HCT116 (cell line): ENCODE data around the gene SSTR3. TPM values are rescaled to one million over a fixed set of nuclear protein-coding genes. Genes with fewer than 3 reads are reported as not detected.

Source experiments
- ATAC-seq: fragments of 200-7000 bp; cut with Tn5 transposase; 2 replicates; pipeline ENCODE4 v1.9.1; 2020; ENCODE audit warnings: mild to moderate bottlenecking, moderate library complexity
- BruUV-seq: library from RNA; stranded (reverse); fragments of 400-500 nt; replicated peaks from 2 replicates; lab custom pipeline; 2021; lab: Mats Ljungman, UMichigan
- CTCF ChIA-PET: fragments of 300-600 bp; sonication (Branson Sonifier 250); formaldehyde crosslinking; loops from one replicate; lab custom pipeline; 2021; ENCODE audit warnings: antibody characterized with exemption; lab: Charles Lee
- POLR2A ChIA-PET: fragments of 300-600, 350-600 bp; sonication (Branson Sonifier 250); formaldehyde crosslinking; loops from one replicate; lab custom pipeline; 2021; ENCODE audit warnings: antibody characterized with exemption; lab: Charles Lee
- RAD21 ChIA-PET, 2 experiments: fragments of 300-600 bp; sonication (Branson Sonifier 250); formaldehyde crosslinking; loops; one replicate each; lab custom pipeline; 2023; ENCODE audit warnings: low total read pairs in 2 of 2; ENCODE audit not compliant: uncharacterized antibody in 2 of 2, unreplicated experiment in 2 of 2, low non-redundant PET in 1 of 2; lab: Charles Lee
- DNase-seq: peaks from one replicate; pipeline ENCODE4 v3.0.0-alpha.2; 2010; ENCODE audit warnings: low read depth, low spot score
- H2AFZ ChIP-seq: fragments of 200-600 bp; shearing (Covaris generic), sonication (generic); 2 replicates; pipeline ENCODE4 v1.6.1; 2017; ENCODE audit warnings: low read depth, mixed run types, mixed read lengths, antibody characterized with exemption, low read length; ENCODE audit not compliant: poor library complexity, severe bottlenecking
- H3K27ac ChIP-seq: 2 replicates; pipeline ENCODE4 v1.5.1; 2012; ENCODE audit warnings: low read depth, low read length
- H3K27me3 ChIP-seq: fragments of 200-600 bp; sonication (generic); 2 replicates; pipeline ENCODE4 v1.6.1; 2016; ENCODE audit warnings: mixed run types, low read length, mixed read lengths; ENCODE audit not compliant: insufficient read depth
- H3K36me3 ChIP-seq, 2 experiments: fragments of 200-500 bp in 1 of 2; fragments of 200-600 bp in 1 of 2; sonication (Bioruptor generic) in 1 of 2; sonication (generic) in 1 of 2; 2 replicates each; pipeline versions ENCODE4 v1.5.1 to v1.6.1; 2014 to 2016; ENCODE audit warnings: low read length in 2 of 2, inconsistent platforms in 1 of 2, mixed read lengths in 1 of 2, mixed run types in 1 of 2; ENCODE audit not compliant: insufficient read depth in 2 of 2, control insufficient read depth in 1 of 2
- H3K4me1 ChIP-seq, 2 experiments: fragments of 200-600 bp in 1 of 2; sonication (generic) in 1 of 2; 2 replicates each; pipeline versions ENCODE4 v1.5.1 to v1.6.1; 2012 to 2017; ENCODE audit warnings: low read length in 2 of 2, inconsistent platforms in 1 of 2, mild to moderate bottlenecking in 1 of 2, mixed read lengths in 1 of 2, mixed run types in 1 of 2, moderate library complexity in 1 of 2; ENCODE audit not compliant: insufficient read depth in 2 of 2, control insufficient read depth in 1 of 2
- H3K4me2 ChIP-seq: fragments of 200-600 bp; sonication (generic); 2 replicates; pipeline ENCODE4 v1.6.1; 2017; ENCODE audit warnings: mixed run types, low read length, mixed read lengths
- H3K4me3 ChIP-seq, 2 experiments: fragments of 200-600 bp in 1 of 2; sonication (generic) in 1 of 2; replicated peaks in 1 of 2; 2 replicates each; pipeline ENCODE4 v1.5.1; 2011 to 2016; ENCODE audit warnings: low read length in 2 of 2, control low read depth in 1 of 2, low read depth in 1 of 2, mild to moderate bottlenecking in 1 of 2, mixed read lengths in 1 of 2, mixed run types in 1 of 2
- H3K79me2 ChIP-seq: fragments of 200-600 bp; sonication (generic); 2 replicates; pipeline ENCODE4 v1.6.1; 2017; ENCODE audit warnings: mild to moderate bottlenecking, mixed run types, low read length, moderate library complexity, mixed read lengths; ENCODE audit not compliant: insufficient read depth
- H3K9ac ChIP-seq: fragments of 200-600 bp; sonication (generic); 2 replicates; pipeline ENCODE4 v1.6.1; 2016; ENCODE audit warnings: low read length, mixed read lengths
- H3K9me2 ChIP-seq: fragments of 200-600 bp; sonication (generic), shearing (Covaris generic); 2 replicates; pipeline ENCODE4 v1.6.1; 2017; ENCODE audit warnings: mixed run types, mild to moderate bottlenecking, moderate library complexity; ENCODE audit not compliant: insufficient read depth
- H3K9me3 ChIP-seq, 2 experiments: fragments of 200-500 bp in 1 of 2; fragments of 200-600 bp in 1 of 2; sonication (Bioruptor generic) in 1 of 2; sonication (generic) in 1 of 2; 2 replicates each; pipeline ENCODE4 v1.6.1; 2014 to 2017; ENCODE audit warnings: low read length in 2 of 2, mixed read lengths in 2 of 2, inconsistent platforms in 1 of 2, low read depth in 1 of 2, mild to moderate bottlenecking in 1 of 2, mixed run types in 1 of 2, moderate library complexity in 1 of 2; ENCODE audit not compliant: control insufficient read depth in 1 of 2, insufficient read depth in 1 of 2
- H4K20me1 ChIP-seq: fragments of 200-600 bp; sonication (generic), shearing (Covaris generic); 2 replicates; pipeline ENCODE4 v1.6.1; 2017; ENCODE audit warnings: mixed run types, mild to moderate bottlenecking, moderate library complexity; ENCODE audit not compliant: insufficient read depth
- CBX3 ChIP-seq: IDR thresholded peaks from 2 replicates; pipeline ENCODE4 v1.6.1; 2012; ENCODE audit warnings: low read depth
- EZH2 ChIP-seq: fragments of 200-600 bp; sonication (generic); IDR thresholded peaks from 2 replicates; pipeline ENCODE4 v1.6.1; 2017; ENCODE audit warnings: antibody characterized with exemption, mixed run types
- EZH2phosphoT487 ChIP-seq: fragments of 200-600 bp; IDR thresholded peaks from 2 replicates; pipeline ENCODE4 v1.6.1; 2018; ENCODE audit warnings: antibody characterized with exemption, borderline replicate concordance
- FOSL1 ChIP-seq: IDR thresholded peaks from 2 replicates; pipeline ENCODE4 v1.6.1; 2012; ENCODE audit warnings: low read depth
- JUND ChIP-seq: IDR thresholded peaks from 2 replicates; pipeline ENCODE4 v1.6.1; 2012
- POLR2AphosphoS5 ChIP-seq: IDR thresholded peaks from 2 replicates; pipeline ENCODE4 v1.6.1; 2011; ENCODE audit warnings: mild to moderate bottlenecking, low read depth, low read length, moderate library complexity
- REST ChIP-seq: IDR thresholded peaks from 2 replicates; pipeline ENCODE4 v1.6.1; 2012; ENCODE audit warnings: low read depth
- SRF ChIP-seq: IDR thresholded peaks from 2 replicates; pipeline ENCODE4 v1.6.1; 2012; ENCODE audit warnings: low read depth
- TCF7L2 ChIP-seq: IDR thresholded peaks from 2 replicates; pipeline ENCODE4 v1.7.0; 2011; ENCODE audit warnings: borderline replicate concordance, inconsistent platforms; ENCODE audit not compliant: insufficient read depth, insufficient read length; ENCODE audit errors: extremely low read depth
- ZBTB33 ChIP-seq: IDR thresholded peaks from 2 replicates; pipeline ENCODE4 v1.6.1; 2011; ENCODE audit warnings: mild to moderate bottlenecking, low read length, moderate library complexity; ENCODE audit not compliant: insufficient replicate concordance; ENCODE audit errors: extremely low read depth
- ZFX ChIP-seq: fragments of 450-650 bp; IDR thresholded peaks from 2 replicates; pipeline ENCODE4 v1.6.1; 2017
- ZNF274 ChIP-seq: fragments of 200-500 bp; sonication (Bioruptor generic); IDR thresholded peaks from 2 replicates; pipeline ENCODE4 v1.6.1; 2014; ENCODE audit warnings: mild to moderate bottlenecking, low read depth, low read length, inconsistent platforms
- intact Hi-C: fragments of 100-400 bp; cut with micrococcal nuclease; formaldehyde crosslinking; loops from 2 replicates; pipeline ENCODE4 v1.10.0; 2022
- total RNA-seq: library from RNA; stranded (reverse); gene quantifications from one replicate; pipeline ENCODE4 v1.2.1, GENCODE V29; 2021; ENCODE audit not compliant: unreplicated experiment

Gene SSTR3
- total RNA-seq, 1 experiment from 2014 or later = not detected

GRCh38 chr22:37165940-37166674 lies 46.2 kb downstream of the SSTR3 start:
- Histone ChIP-seq H3K27me3 (no peaks in the 10 kb centered on the region), H3K4me1 (peaks cover 0 to 21% of the 10 kb centered on the region in 2 experiments; a peak in 2 of 4 replicates), H3K4me2 (peak overlapping the region; percentile 68; the same call in 1 of the 2 replicates), H3K9ac (no peak overlapping the region), H3K79me2 (no peaks in the 10 kb centered on the region), H3K4me3 (no peak overlapping the region), H3K27ac (no peak overlapping the region), H3K36me3 (no peaks in the 10 kb centered on the region), H2AFZ (no peak overlapping the region), H3K9me3 (peaks cover 0 to 2% of the 10 kb centered on the region in 2 experiments; a peak in 1 of 4 replicates), H3K9me2 (no peaks in the 10 kb centered on the region), H4K20me1 (no peaks in the 10 kb centered on the region)
- POLR2A ChIA-PET = interaction anchor here (0.8 kb wide), 1 partner anchor 34 kb away, joined by 4 read pairs; no protein-coding TSS in a partner anchor
- no peak for DNase-seq
- ATAC-seq = peak; percentile 22; the same call in 1 of the 2 replicates
- CTCF ChIA-PET = interaction anchor here (0.7 to 2.0 kb wide), 3 partner anchors 31 to 97 kb away, joined by 4 to 14 read pairs (median 5); no protein-coding TSS in a partner anchor
- intact Hi-C loops = loop anchor here (1.0 kb wide), 2 partner anchors 32 to 93 kb away; no protein-coding TSS in a partner anchor
- TF ChIP-seq POLR2AphosphoS5 (no peak), EZH2 (no peak), FOSL1 (no peak), CBX3 (no peak), JUND (no peak), EZH2phosphoT487 (no peak), TCF7L2 (no peak)
- RAD21 ChIA-PET = interaction anchor here (1.2 to 1.4 kb wide), 2 partner anchors 31 kb away, joined by 3 to 5 read pairs; no protein-coding TSS in a partner anchor
- no TSS peak for BruUV-seq

- ChIA-PET POLR2A (interaction anchor here (1.0 kb wide), 1 partner anchor 32 kb away, joined by 3 read pairs; no protein-coding TSS in a partner anchor), RAD21 (interaction anchor here in 1 of 2 experiments (1.2 kb wide), 1 partner anchor 32 kb away, joined by 3 read pairs; no protein-coding TSS in a partner anchor), CTCF (interaction anchor here (0.7 kb wide), 1 partner anchor 32 kb away, joined by 3 read pairs; no protein-coding TSS in a partner anchor)
- H3K9me2 ChIP-seq = no peaks in the 10 kb centered on the region
- no peaks in the 10 kb centered on the region for H3K27me3 ChIP-seq
- H3K36me3 ChIP-seq = no peaks in the 10 kb centered on the region
- no peak overlapping the region for H3K9ac ChIP-seq
- H3K9me3 ChIP-seq = peaks cover 0 to 4% of the 10 kb centered on the region in 2 experiments; a peak in 1 of 4 replicates
- H3K4me1 ChIP-seq = peaks cover 0 to 21% of the 10 kb centered on the region in 2 experiments; a peak in 2 of 4 replicates
- no peak for DNase-seq
- no peak overlapping the region for H2AFZ ChIP-seq
- no peaks in the 10 kb centered on the region for H4K20me1 ChIP-seq
- BruUV-seq = no TSS peak
- ATAC-seq = no peak
- intact Hi-C loops = no loop called here
- H3K4me2 ChIP-seq = no peak overlapping the region
- no peaks in the 10 kb centered on the region for H3K79me2 ChIP-seq
- H3K4me3 ChIP-seq = no peak overlapping the region
- H3K27ac ChIP-seq = no peak overlapping the region
- no peak for TF ChIP-seq ZFX
- TF ChIP-seq EZH2 = no peak
- no peak for TF ChIP-seq SRF
- no peak for TF ChIP-seq EZH2phosphoT487
- TF ChIP-seq JUND = no peak
- TF ChIP-seq REST = no peak
- TF ChIP-seq ZBTB33 = no peak
- TF ChIP-seq ZNF274 = no peak
Measured at GRCh38 chr22:37165066-37165465, 47.2 kb downstream of the SSTR3 start.
